Gastrocnemius medialis (tissue), 4 donors: Measurements from ENCODE around the gene ESPN.

ENCODE experiments used
- POLR2A ChIP-seq, 2 donors: fragments of 450-650 bp; IDR thresholded peaks; one replicate each; pipeline ENCODE4 v1.6.1; 2017; ENCODE audit warnings: antibody characterized with exemption in 2 of 2, mild to moderate bottlenecking in 2 of 2, moderate library complexity in 2 of 2
- TF ChIP-seq, protein P1 (sequence below), 5 experiments: fragments of 450-650 bp in 3 of 5; fragments of 200-600 bp in 2 of 5; sonication (generic) in 2 of 5; IDR thresholded peaks in 4 of 5; conservative IDR thresholded peaks in 1 of 5; 1 replicate in 4 of 5; 2 replicates in 1 of 5; pipeline ENCODE4 v1.5.1; 2016 to 2019; ENCODE audit warnings: antibody characterized with exemption in 5 of 5, mild to moderate bottlenecking in 3 of 5, moderate library complexity in 3 of 5

DNA sequence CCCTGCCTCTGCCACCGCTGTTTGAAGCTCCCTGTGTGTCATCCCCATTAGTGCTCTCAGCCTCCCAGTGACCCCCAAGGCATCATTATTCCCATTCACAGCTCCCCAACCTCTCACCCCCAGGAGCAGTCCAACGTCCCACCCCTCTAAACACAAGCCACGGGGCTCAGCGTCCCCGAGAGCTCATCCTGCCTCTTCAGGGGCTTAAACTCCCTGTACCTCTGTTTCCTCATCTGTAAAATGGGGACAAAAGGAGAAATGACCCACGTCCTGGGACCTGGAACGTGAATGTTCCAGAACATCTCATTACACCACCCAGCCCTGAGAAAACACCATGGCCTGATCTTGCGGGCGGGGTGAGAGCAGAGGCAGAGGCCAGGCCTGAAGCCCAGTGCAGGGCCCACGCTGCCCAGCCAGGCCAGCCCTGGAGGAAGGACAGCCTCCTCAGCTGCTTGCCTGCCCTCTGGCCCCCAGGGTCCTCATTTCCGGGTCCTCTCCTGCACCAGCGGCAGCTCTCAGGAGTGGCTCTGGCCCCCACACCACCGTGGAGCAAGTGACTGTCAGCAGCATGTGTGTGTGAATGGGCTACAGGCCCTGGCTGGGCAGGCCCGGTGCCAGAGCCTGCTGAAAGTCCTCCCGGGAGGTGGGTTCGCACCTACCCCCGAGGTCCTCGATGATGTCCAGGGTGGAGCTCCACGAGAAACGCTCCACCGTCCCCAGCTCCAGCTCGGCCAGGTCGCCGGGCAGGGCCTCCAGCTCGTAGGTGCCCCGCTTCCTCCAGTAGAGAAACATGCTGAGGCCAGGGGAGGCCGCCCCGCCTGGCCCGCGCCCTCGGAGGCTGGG lies 81.0 kb downstream of the ESPN start:
- TF ChIP-seq, protein P1, sequence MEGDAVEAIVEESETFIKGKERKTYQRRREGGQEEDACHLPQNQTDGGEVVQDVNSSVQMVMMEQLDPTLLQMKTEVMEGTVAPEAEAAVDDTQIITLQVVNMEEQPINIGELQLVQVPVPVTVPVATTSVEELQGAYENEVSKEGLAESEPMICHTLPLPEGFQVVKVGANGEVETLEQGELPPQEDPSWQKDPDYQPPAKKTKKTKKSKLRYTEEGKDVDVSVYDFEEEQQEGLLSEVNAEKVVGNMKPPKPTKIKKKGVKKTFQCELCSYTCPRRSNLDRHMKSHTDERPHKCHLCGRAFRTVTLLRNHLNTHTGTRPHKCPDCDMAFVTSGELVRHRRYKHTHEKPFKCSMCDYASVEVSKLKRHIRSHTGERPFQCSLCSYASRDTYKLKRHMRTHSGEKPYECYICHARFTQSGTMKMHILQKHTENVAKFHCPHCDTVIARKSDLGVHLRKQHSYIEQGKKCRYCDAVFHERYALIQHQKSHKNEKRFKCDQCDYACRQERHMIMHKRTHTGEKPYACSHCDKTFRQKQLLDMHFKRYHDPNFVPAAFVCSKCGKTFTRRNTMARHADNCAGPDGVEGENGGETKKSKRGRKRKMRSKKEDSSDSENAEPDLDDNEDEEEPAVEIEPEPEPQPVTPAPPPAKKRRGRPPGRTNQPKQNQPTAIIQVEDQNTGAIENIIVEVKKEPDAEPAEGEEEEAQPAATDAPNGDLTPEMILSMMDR (IDR thresholded peaks at IDR 0.05 in 4 of 5, conservative IDR thresholded peaks at IDR 0.05 in 1 of 5): no peak
- no peak for TF ChIP-seq POLR2A (IDR thresholded peaks at IDR 0.05)
